Effector memory CD4-positive, alpha-beta T cell (primary cell): ENCODE data around the gene MAML2.

Source experiments
- DNase-seq, 3 donors: peaks; one replicate each; pipeline ENCODE4 v3.0.0-alpha.2; 2020
- H3K27ac ChIP-seq: 2 replicates; pipeline ENCODE4 v1.7.0; 2013; ENCODE audit warnings: mild to moderate bottlenecking, low read length, moderate library complexity; ENCODE audit not compliant: insufficient read depth, poor library complexity, severe bottlenecking
- H3K27me3 ChIP-seq: replicated peaks from 2 replicates; pipeline ENCODE4 v1.7.0; 2013; ENCODE audit warnings: mild to moderate bottlenecking, low read length; ENCODE audit not compliant: insufficient read depth, control insufficient read depth, poor library complexity, severe bottlenecking
- H3K36me3 ChIP-seq: 2 replicates; pipeline ENCODE4 v1.7.0; 2013; ENCODE audit warnings: mild to moderate bottlenecking, low read length, moderate library complexity; ENCODE audit not compliant: control insufficient read depth, insufficient read depth
- H3K4me1 ChIP-seq: 2 replicates; pipeline ENCODE4 v1.7.0; 2013; ENCODE audit warnings: low read length, mild to moderate bottlenecking; ENCODE audit not compliant: control insufficient read depth, insufficient read depth, poor library complexity, severe bottlenecking
- H3K4me3 ChIP-seq: 2 replicates; pipeline ENCODE4 v1.7.0; 2013; ENCODE audit warnings: low read length, low read depth, mild to moderate bottlenecking; ENCODE audit not compliant: insufficient read depth, poor library complexity, severe bottlenecking
- H3K9me3 ChIP-seq: 2 replicates; pipeline ENCODE4 v1.7.0; 2013; ENCODE audit warnings: mild to moderate bottlenecking, low read length, moderate library complexity; ENCODE audit not compliant: control insufficient read depth

MAML2 gene

GRCh38 chr11:96367342-96367741 is 24.3 kb upstream of the MAML2 start:
- H3K36me3 ChIP-seq: peaks cover 10% of the 10 kb centered on the region
- no peaks in the 10 kb centered on the region for H3K4me1 ChIP-seq
- H3K27ac ChIP-seq: no peak overlapping the region
- DNase-seq: no peak
- H3K9me3 ChIP-seq: no peaks in the 10 kb centered on the region
- H3K27me3 ChIP-seq: no peaks in the 10 kb centered on the region
- no peak overlapping the region for H3K4me3 ChIP-seq

DNA sequence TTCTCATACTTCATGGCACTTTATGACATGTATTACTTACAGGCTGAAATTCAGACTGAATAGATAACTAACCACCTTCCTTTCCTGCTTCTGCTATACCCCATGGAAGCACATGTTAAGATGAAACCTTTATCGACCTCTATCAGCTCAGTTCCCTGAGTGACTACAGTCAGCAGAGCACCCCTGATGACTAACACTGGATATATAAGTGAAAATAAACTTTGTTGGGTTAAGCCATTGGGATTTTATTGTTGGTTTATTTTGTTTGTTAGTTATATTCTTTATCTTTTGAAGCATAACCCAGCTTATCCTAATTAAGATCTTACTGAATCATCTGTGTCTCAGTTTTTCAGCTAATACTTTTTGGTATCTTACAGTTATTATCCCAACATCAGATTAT is 23.0 kb upstream of the MAML2 start:
- Histone ChIP-seq H3K4me3 (no peak overlapping the region), H3K4me1 (no peaks in the 10 kb centered on the region), H3K27me3 (no peaks in the 10 kb centered on the region), H3K27ac (no peak overlapping the region), H3K9me3 (no peaks in the 10 kb centered on the region), H3K36me3 (peaks cover 10% of the 10 kb centered on the region)
- DNase-seq: no peak

DNA sequence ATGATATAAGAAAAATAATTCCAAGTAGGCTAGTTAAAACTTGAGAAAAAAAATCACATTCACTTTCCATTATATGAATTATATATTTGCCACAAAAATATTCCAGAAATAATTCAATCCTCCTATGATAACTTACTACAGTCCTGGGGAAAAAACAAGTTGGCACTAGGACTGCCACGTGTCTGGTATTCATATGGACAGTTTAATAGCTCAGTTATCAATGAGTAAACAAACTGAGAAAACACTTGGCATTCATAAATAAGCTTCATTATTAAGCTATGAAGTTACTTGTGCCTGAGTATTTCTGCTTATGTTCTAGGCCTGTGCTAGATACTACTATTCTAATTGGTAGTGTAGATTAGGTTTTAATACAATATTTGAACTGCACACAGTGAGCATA is 22.5 kb upstream of the MAML2 start:
- peaks cover 10% of the 10 kb centered on the region for H3K36me3 ChIP-seq
- no peak overlapping the region for H3K4me3 ChIP-seq
- H3K4me1 ChIP-seq: no peaks in the 10 kb centered on the region
- no peak overlapping the region for H3K27ac ChIP-seq
- no peaks in the 10 kb centered on the region for H3K9me3 ChIP-seq
- no peaks in the 10 kb centered on the region for H3K27me3 ChIP-seq
- DNase-seq: no peak

DNA sequence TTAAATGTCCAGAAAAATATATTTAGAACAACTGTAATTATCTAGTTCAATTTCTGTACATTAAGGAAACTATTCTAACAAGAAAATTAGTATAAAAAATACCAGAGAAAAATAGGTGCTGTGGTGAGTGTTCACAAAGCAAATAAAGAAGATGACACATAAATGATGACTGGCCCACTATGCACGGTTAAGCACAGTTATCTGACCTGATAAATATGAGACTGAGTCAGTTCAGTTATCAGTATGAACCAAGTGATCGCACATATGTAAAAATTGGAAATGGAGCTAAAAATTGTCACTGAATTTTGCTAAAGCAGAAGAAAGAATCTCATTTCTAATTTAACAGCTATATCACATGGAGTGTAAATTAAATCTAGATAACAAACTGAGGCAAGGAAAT is 18.8 kb upstream of the MAML2 start:
- peaks cover 23% of the 10 kb centered on the region for H3K36me3 ChIP-seq
- no peak overlapping the region for H3K4me3 ChIP-seq
- H3K27me3 ChIP-seq: no peaks in the 10 kb centered on the region
- H3K9me3 ChIP-seq: no peaks in the 10 kb centered on the region
- no peaks in the 10 kb centered on the region for H3K4me1 ChIP-seq
- no peak overlapping the region for H3K27ac ChIP-seq
- DNase-seq: no peak

DNA sequence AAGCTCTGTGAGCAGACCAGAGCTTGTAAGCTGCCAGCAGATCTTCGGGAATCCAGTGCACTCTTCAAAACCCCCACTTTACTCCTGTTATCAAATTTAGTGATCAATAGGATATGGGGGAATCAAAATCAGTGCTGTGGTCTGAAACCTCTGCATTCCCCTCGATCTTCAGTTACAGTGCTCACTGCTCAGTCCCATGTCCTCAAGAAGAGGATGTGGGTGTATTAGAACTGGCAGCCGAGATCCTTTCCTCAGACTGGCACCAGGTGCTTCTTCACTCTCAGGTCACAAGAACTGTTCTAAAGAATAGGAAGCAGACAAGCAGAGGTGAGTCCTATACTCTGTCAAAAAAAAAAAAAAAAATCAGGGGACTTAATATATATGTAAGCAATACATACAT is 15.3 kb upstream of the MAML2 start:
- Histone ChIP-seq H3K9me3 (no peaks in the 10 kb centered on the region), H3K36me3 (peaks cover 24% of the 10 kb centered on the region), H3K4me1 (no peaks in the 10 kb centered on the region), H3K27ac (no peak overlapping the region), H3K4me3 (no peak overlapping the region), H3K27me3 (no peaks in the 10 kb centered on the region)
- DNase-seq: no peak

DNA sequence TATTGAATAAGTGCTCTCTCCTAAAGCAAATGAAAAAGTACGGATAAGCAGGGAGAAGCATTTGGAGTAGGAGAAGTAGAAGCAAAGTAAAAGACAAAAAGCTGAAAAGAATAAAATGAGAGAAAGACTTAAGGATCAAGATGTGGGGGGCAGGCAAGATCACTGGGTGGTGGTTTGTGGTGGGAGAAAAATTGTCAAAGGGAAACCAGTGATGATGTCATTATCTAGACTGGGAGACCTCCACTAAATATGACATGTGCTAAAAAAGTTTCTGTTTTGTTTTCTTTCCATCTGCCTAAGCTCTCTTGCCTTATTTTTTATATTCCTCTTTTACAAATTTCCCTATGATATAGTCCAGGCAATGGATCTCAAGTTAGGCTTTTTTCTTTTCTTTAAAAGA is 14.8 kb upstream of the MAML2 start:
- H3K27me3 ChIP-seq: no peaks in the 10 kb centered on the region
- H3K27ac ChIP-seq: no peak overlapping the region
- H3K4me1 ChIP-seq: no peaks in the 10 kb centered on the region

GRCh38 chr11:96356848-96357247 is 13.9 kb upstream of the MAML2 start:
- no peak overlapping the region for H3K27ac ChIP-seq
- H3K27me3 ChIP-seq: no peaks in the 10 kb centered on the region
- H3K4me1 ChIP-seq: no peaks in the 10 kb centered on the region
- H3K9me3 ChIP-seq: no peaks in the 10 kb centered on the region
- H3K36me3 ChIP-seq: peaks cover 25% of the 10 kb centered on the region
- no peak overlapping the region for H3K4me3 ChIP-seq
- DNase-seq: no peak

More for the DNA sequence above, 14.8 kb upstream of the MAML2 start:
- no peak for DNase-seq
- no peak overlapping the region for H3K4me3 ChIP-seq
- no peaks in the 10 kb centered on the region for H3K9me3 ChIP-seq
- peaks cover 25% of the 10 kb centered on the region for H3K36me3 ChIP-seq

- peaks cover 31% of the 10 kb centered on the region for H3K4me1 ChIP-seq
- H3K27me3 ChIP-seq: no peaks in the 10 kb centered on the region
- DNase-seq: no peak
Measured at GRCh38 chr11:96342014-96342960, 708 bp downstream of the MAML2 start.

GRCh38 chr11:96341211-96342013 is 1.6 kb downstream of the MAML2 start:
- peaks cover 32% of the 10 kb centered on the region for H3K4me1 ChIP-seq
- H3K27ac ChIP-seq: peak overlapping the region; percentile 83
- no peaks in the 10 kb centered on the region for H3K36me3 ChIP-seq
- H3K4me3 ChIP-seq: peak overlapping the region; percentile 74
- peak; percentile 52 to 64 (median 60) for DNase-seq
- H3K27me3 ChIP-seq: no peaks in the 10 kb centered on the region
- H3K9me3 ChIP-seq: no peaks in the 10 kb centered on the region

More at GRCh38 chr11:96342014-96342960, 708 bp downstream of the MAML2 start:
- Histone ChIP-seq H3K27ac (peak overlapping the region; percentile 83), H3K36me3 (no peaks in the 10 kb centered on the region), H3K9me3 (no peaks in the 10 kb centered on the region), H3K4me3 (peak overlapping the region; percentile 74)

DNA sequence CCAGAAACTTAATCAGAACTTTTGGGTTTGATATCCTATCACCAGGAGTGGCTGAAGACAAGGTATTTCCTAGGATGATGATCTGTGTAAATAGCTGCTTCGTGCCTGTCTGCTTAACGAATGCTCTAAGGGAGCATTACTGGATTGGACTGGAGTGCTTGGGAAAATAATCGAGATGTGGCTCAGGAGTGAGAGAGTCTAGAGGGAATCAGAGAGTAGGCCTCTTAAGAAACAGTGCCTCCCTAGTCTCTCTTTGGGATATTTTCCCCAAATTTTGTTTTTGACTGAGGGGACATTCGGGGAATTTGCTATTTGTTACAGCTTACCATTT is 2.5 kb downstream of the MAML2 start:
- peak overlapping the region; percentile 83 for H3K27ac ChIP-seq
- DNase-seq: no peak
- H3K36me3 ChIP-seq: no peaks in the 10 kb centered on the region
- peak overlapping the region; percentile 74 for H3K4me3 ChIP-seq
- H3K4me1 ChIP-seq: peaks cover 32% of the 10 kb centered on the region
- H3K27me3 ChIP-seq: no peaks in the 10 kb centered on the region
- no peaks in the 10 kb centered on the region for H3K9me3 ChIP-seq
